ENCODE measurements around the gene MGARP.
"Not testable (repeated sequence)": the region's sequence is repeated elsewhere in the genome, so short reads cannot be mapped to it uniquely, and the experiment has no call there.

The MGARP gene

GRCh38 chr4:139279760-139280620, at the start of gene MGARP:
MGARP (minus strand) TSS chr4:139280225; CDS start chr4:139280158, 67 bp downstream.
- H3K9ac ChIP-seq (ENCODE audit: low read depth, low read length): no peak within 1 kb of the TSS
- H3K4me2 ChIP-seq (ENCODE audit: insufficient read depth, low read length): no peak within 1 kb of the TSS
- no peaks in the 10 kb centered on the region for H3K36me3 ChIP-seq (ENCODE audit: insufficient read depth, low read length)
- DNase-seq: no peak
- TF ChIP-seq EZH2 (IDR thresholded peaks at IDR 0.05; ENCODE audit: borderline replicate concordance, low read depth, low read length, severe bottlenecking): no peak
- no peak for TF ChIP-seq CTCF (IDR thresholded peaks at IDR 0.05; ENCODE audit: borderline replicate concordance, extremely low read depth, low read length, poor library complexity, severe bottlenecking)
- H3K27ac ChIP-seq (ENCODE audit: low read length): no peak within 1 kb of the TSS
- H3K4me1 ChIP-seq (ENCODE audit: insufficient read depth, low read length): no peaks in the 10 kb centered on the region
- ATAC-seq (ENCODE audit: insufficient read depth, low read depth): no peak
- H3K27me3 ChIP-seq (ENCODE audit: insufficient read depth, low read length, poor library complexity): no peaks in the 10 kb centered on the region
- H2AFZ ChIP-seq (ENCODE audit: low read depth, low read length): no peak within 1 kb of the TSS
- H3K79me2 ChIP-seq (ENCODE audit: insufficient read depth, low read length): no peaks in the 10 kb centered on the region
- no peak within 1 kb of the TSS for H3K4me3 ChIP-seq (ENCODE audit: low read depth in 1 of 2, low read length in 2 of 2)
- no peaks in the 10 kb centered on the region for H4K20me1 ChIP-seq (ENCODE audit: insufficient read depth, low read length)
- no peaks in the 10 kb centered on the region for H3K9me3 ChIP-seq (ENCODE audit: insufficient read depth, low read length, severe bottlenecking)

- Histone ChIP-seq H3K4me3 (ENCODE audit: low read depth in 1 of 2, low read length in 2 of 2) (no peak overlapping the region), H3K79me2 (ENCODE audit: insufficient read depth, low read length) (peaks cover 100% of the 10 kb centered on the region), H3K4me2 (ENCODE audit: insufficient read depth, low read length) (no peak overlapping the region), H4K20me1 (ENCODE audit: insufficient read depth, low read length) (peaks cover 68% of the 10 kb centered on the region), H3K9me3 (ENCODE audit: insufficient read depth, low read length, severe bottlenecking) (no peaks in the 10 kb centered on the region), H3K9ac (ENCODE audit: low read depth, low read length) (no peak overlapping the region), H2AFZ (ENCODE audit: low read depth, low read length) (no peak overlapping the region), H3K27ac (ENCODE audit: low read length) (peak overlapping the region; percentile 18; the same call in 1 of the 2 replicates), H3K4me1 (ENCODE audit: insufficient read depth, low read length) (no peaks in the 10 kb centered on the region), H3K27me3 (ENCODE audit: insufficient read depth, low read length, poor library complexity) (no peaks in the 10 kb centered on the region), H3K36me3 (ENCODE audit: insufficient read depth, low read length) (peaks cover 53% of the 10 kb centered on the region)
- no peak for TF ChIP-seq CTCF (IDR thresholded peaks at IDR 0.05; ENCODE audit: borderline replicate concordance, extremely low read depth, low read length, poor library complexity, severe bottlenecking)
- ATAC-seq (ENCODE audit: insufficient read depth, low read depth): 0 out of 3 replicates have a peak, but pooled peaks have one; percentile 31
- DNase-seq: no peak
Measured at GRCh38 chr4:139329665-139330200, 49.7 kb upstream of the MGARP start.

GRCh38 chr4:139324620-139325019, 44.6 kb upstream of the MGARP start:
- H3K4me1 ChIP-seq (ENCODE audit: insufficient read depth, low read length): no peaks in the 10 kb centered on the region
- H3K9ac ChIP-seq (ENCODE audit: low read depth, low read length): no peak overlapping the region
- ATAC-seq (ENCODE audit: insufficient read depth, low read depth): no peak
- peaks cover 32% of the 10 kb centered on the region for H3K36me3 ChIP-seq (ENCODE audit: insufficient read depth, low read length)
- H3K27me3 ChIP-seq (ENCODE audit: insufficient read depth, low read length, poor library complexity): no peaks in the 10 kb centered on the region
- no peak overlapping the region for H2AFZ ChIP-seq (ENCODE audit: low read depth, low read length)
- peaks cover 100% of the 10 kb centered on the region for H3K79me2 ChIP-seq (ENCODE audit: insufficient read depth, low read length)
- H3K27ac ChIP-seq (ENCODE audit: low read length): no peak overlapping the region
- peaks cover 67% of the 10 kb centered on the region for H4K20me1 ChIP-seq (ENCODE audit: insufficient read depth, low read length)
- no peak for DNase-seq
- H3K9me3 ChIP-seq (ENCODE audit: insufficient read depth, low read length, severe bottlenecking): no peaks in the 10 kb centered on the region
- H3K4me3 ChIP-seq (ENCODE audit: low read depth in 1 of 2, low read length in 2 of 2): no peak overlapping the region
- TF ChIP-seq CTCF (IDR thresholded peaks at IDR 0.05; ENCODE audit: borderline replicate concordance, extremely low read depth, low read length, poor library complexity, severe bottlenecking): no peak
- TF ChIP-seq EZH2 (IDR thresholded peaks at IDR 0.05; ENCODE audit: borderline replicate concordance, low read depth, low read length, severe bottlenecking): no peak
- no peak overlapping the region for H3K4me2 ChIP-seq (ENCODE audit: insufficient read depth, low read length)

- not testable (repeated sequence) for H2AFZ ChIP-seq (ENCODE audit: low read depth, low read length); H3K4me2 ChIP-seq (ENCODE audit: insufficient read depth, low read length); H3K4me3 ChIP-seq (ENCODE audit: low read depth in 1 of 2, low read length in 2 of 2); H3K27me3 ChIP-seq (ENCODE audit: insufficient read depth, low read length, poor library complexity); H3K9me3 ChIP-seq (ENCODE audit: insufficient read depth, low read length, severe bottlenecking); H3K27ac ChIP-seq (ENCODE audit: low read length); H3K4me1 ChIP-seq (ENCODE audit: insufficient read depth, low read length); DNase-seq; ATAC-seq (ENCODE audit: insufficient read depth, low read depth); H3K9ac ChIP-seq (ENCODE audit: low read depth, low read length)
- Histone ChIP-seq H3K36me3 (ENCODE audit: insufficient read depth, low read length) (peaks cover 16% of the 10 kb centered on the region), H4K20me1 (ENCODE audit: insufficient read depth, low read length) (peaks cover 81% of the 10 kb centered on the region), H3K79me2 (ENCODE audit: insufficient read depth, low read length) (peaks cover 100% of the 10 kb centered on the region)
Measured at GRCh38 chr4:139322541-139322940, 42.5 kb upstream of the MGARP start.

GRCh38 chr4:139322070-139322469, 42.0 kb upstream of the MGARP start:
- H3K9ac ChIP-seq (ENCODE audit: low read depth, low read length); H3K4me2 ChIP-seq (ENCODE audit: insufficient read depth, low read length); ATAC-seq (ENCODE audit: insufficient read depth, low read depth); DNase-seq; H3K27ac ChIP-seq (ENCODE audit: low read length); H3K4me3 ChIP-seq (ENCODE audit: low read depth in 1 of 2, low read length in 2 of 2); H3K9me3 ChIP-seq (ENCODE audit: insufficient read depth, low read length, severe bottlenecking); H3K4me1 ChIP-seq (ENCODE audit: insufficient read depth, low read length); H3K27me3 ChIP-seq (ENCODE audit: insufficient read depth, low read length, poor library complexity); H2AFZ ChIP-seq (ENCODE audit: low read depth, low read length): not testable (repeated sequence)
- peaks cover 12% of the 10 kb centered on the region; the same call in 1 of the 2 replicates for H3K36me3 ChIP-seq (ENCODE audit: insufficient read depth, low read length)
- peaks cover 86% of the 10 kb centered on the region for H4K20me1 ChIP-seq (ENCODE audit: insufficient read depth, low read length)
- H3K79me2 ChIP-seq (ENCODE audit: insufficient read depth, low read length): peaks cover 100% of the 10 kb centered on the region
